LNCaP clone FGC (cell line): ENCODE data around the gene RAB8A.

Experiments used
- DNase-seq: peaks from one replicate; pipeline ENCODE4 v3.0.0-alpha.2; 2011; ENCODE audit warnings: low read depth
- H3K4me3 ChIP-seq: 2 replicates; pipeline ENCODE4 v1.5.1; 2011; ENCODE audit warnings: mild to moderate bottlenecking, low read depth, low read length, control low read depth
- CTCF ChIP-seq: IDR thresholded peaks from 2 replicates; pipeline ENCODE4 v1.5.1; 2012; ENCODE audit warnings: mild to moderate bottlenecking; ENCODE audit not compliant: control insufficient read depth, insufficient read depth; ENCODE audit errors: extremely low read depth

The RAB8A gene

GRCh38 chr19:16155128-16155527 is 43.4 kb downstream of the RAB8A start:
- no peak for TF ChIP-seq CTCF
- DNase-seq = no peak
- no peak overlapping the region for H3K4me3 ChIP-seq

- no peak for DNase-seq
- TF ChIP-seq CTCF = no peak
- H3K4me3 ChIP-seq = no peak overlapping the region
Observed at GRCh38 chr19:16156904-16157303, 45.2 kb downstream of the RAB8A start.

GRCh38 chr19:16157601-16158000 is 45.9 kb downstream of the RAB8A start:
- H3K4me3 ChIP-seq = no peak overlapping the region
- no peak for TF ChIP-seq CTCF
- DNase-seq = no peak

- no peak for DNase-seq
- no peak for TF ChIP-seq CTCF
- no peak overlapping the region for H3K4me3 ChIP-seq
Observed at GRCh38 chr19:16159655-16160054, 48.0 kb downstream of the RAB8A start.

GRCh38 chr19:16160445-16160942 is 48.8 kb downstream of the RAB8A start:
- DNase-seq = no peak
- no peak overlapping the region for H3K4me3 ChIP-seq
- TF ChIP-seq CTCF = no peak

GRCh38 chr19:16160943-16161560 is 49.4 kb downstream of the RAB8A start:
- no peak for DNase-seq
- H3K4me3 ChIP-seq = no peak overlapping the region
- no peak for TF ChIP-seq CTCF

- no peak overlapping the region for H3K4me3 ChIP-seq
- no peak for DNase-seq
- TF ChIP-seq CTCF = no peak
Observed at GRCh38 chr19:16161840-16162239, 50.2 kb downstream of the RAB8A start.
